DND-41 (cell line): ENCODE results near the gene SERF2.

ENCODE experiments used
- CTCF ChIP-seq: IDR thresholded peaks from 2 replicates; pipeline ENCODE4 v1.5.1; 2012; ENCODE audit warnings: borderline replicate concordance, low read length, moderate library complexity, mild to moderate bottlenecking; ENCODE audit not compliant: poor library complexity, severe bottlenecking; ENCODE audit errors: extremely low read depth
- EZH2 ChIP-seq: IDR thresholded peaks from 3 replicates; pipeline ENCODE4 v1.6.1; 2012; ENCODE audit warnings: borderline replicate concordance, low read depth, mild to moderate bottlenecking, moderate library complexity, low read length, inconsistent platforms; ENCODE audit not compliant: severe bottlenecking

GRCh38 chr15:43793647-43794046 lies 1.5 kb downstream of the SERF2 start:
- TF ChIP-seq CTCF: no peak
- TF ChIP-seq EZH2: no peak
